ENCODE data around the gene MDM1.

MDM1 gene

DNA sequence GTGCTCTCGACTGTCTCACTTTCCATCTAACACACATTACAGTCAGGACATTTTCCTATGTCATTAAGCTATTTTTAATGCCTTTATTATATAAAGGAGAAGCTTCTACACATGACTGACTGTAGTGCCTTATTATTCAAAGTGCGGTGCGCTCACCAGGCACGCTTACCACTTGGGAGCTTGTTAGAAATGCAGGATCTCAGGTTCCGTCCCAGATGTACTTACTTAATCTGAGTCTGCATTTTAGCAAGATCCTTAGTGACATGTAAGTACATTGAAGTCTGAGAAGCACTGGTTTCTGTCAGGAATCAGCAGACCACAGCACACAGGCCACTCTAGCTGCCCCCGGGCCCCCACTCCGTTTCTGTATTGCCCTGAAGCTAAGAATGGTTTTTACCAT, 44.7 kb upstream of the MDM1 start:
- Histone ChIP-seq H3K9ac (no peak overlapping the region), H3K27ac (no peak overlapping the region), H2AFZ (no peak overlapping the region), H3K4me3 (ENCODE audit: low read depth, low read length) (no peak overlapping the region), H3K27me3 (ENCODE audit: control insufficient read depth, insufficient read depth, low read length) (no peaks in the 10 kb centered on the region), H3K79me2 (no peaks in the 10 kb centered on the region), H3K4me1 (no peaks in the 10 kb centered on the region), H3K4me2 (ENCODE audit: low read length) (no peak overlapping the region), H3K36me3 (ENCODE audit: control insufficient read depth, insufficient read depth, low read length) (no peaks in the 10 kb centered on the region), H3K9me3 (ENCODE audit: control insufficient read depth, low read length) (no peaks in the 10 kb centered on the region)
- TF ChIP-seq, protein P1, sequence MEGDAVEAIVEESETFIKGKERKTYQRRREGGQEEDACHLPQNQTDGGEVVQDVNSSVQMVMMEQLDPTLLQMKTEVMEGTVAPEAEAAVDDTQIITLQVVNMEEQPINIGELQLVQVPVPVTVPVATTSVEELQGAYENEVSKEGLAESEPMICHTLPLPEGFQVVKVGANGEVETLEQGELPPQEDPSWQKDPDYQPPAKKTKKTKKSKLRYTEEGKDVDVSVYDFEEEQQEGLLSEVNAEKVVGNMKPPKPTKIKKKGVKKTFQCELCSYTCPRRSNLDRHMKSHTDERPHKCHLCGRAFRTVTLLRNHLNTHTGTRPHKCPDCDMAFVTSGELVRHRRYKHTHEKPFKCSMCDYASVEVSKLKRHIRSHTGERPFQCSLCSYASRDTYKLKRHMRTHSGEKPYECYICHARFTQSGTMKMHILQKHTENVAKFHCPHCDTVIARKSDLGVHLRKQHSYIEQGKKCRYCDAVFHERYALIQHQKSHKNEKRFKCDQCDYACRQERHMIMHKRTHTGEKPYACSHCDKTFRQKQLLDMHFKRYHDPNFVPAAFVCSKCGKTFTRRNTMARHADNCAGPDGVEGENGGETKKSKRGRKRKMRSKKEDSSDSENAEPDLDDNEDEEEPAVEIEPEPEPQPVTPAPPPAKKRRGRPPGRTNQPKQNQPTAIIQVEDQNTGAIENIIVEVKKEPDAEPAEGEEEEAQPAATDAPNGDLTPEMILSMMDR (IDR thresholded peaks at IDR 0.05) = no peak

DNA sequence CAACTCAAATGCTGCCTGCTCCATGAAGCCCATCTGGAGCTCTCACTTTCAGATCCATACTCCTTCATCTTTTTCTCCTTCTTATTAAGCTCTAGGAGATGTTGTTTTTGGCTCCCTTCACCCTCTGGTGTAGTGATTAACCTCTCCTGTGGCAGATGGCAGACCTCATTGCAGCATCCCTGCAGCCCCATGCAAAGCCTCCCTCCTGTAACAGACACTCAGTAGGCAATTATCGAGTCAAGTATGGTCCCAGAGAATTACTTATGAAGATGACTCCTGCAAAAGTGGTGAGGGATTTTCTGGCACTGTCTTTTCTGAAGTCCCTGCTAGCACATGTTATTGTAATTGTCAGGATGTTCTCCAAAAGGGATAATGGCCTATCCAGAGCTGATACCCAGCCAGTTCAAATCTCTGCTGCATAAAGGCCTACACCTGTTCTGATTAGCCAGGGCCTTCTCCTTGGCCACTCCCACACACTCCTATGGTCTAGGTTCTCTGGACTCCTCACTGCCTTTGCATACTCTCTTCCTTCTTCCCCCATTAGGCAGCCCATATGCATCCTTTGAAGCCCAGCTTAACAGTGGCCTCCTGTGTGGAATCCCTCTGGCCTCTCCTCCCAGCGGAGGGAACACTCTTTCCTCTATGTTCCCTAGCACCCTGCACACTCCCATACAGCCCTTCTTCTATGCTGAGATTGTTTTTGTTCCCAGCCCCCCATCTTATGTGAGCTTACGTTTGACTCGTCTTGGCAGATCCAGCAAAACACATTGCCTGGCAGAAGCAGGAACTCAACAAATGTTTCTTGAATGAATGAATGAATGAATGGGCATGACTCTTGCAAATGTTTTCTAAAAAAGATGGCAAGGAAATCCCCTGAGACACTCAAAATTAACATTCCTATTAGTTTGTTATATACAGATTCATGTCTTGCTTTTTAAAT, 43.9 kb upstream of the MDM1 start:
- Histone ChIP-seq H3K4me2 (ENCODE audit: low read length) (no peak overlapping the region), H3K4me3 (ENCODE audit: low read depth, low read length) (no peak overlapping the region), H3K9ac (no peak overlapping the region), H2AFZ (no peak overlapping the region), H3K27ac (no peak overlapping the region), H3K79me2 (no peaks in the 10 kb centered on the region), H3K27me3 (ENCODE audit: control insufficient read depth, insufficient read depth, low read length) (no peaks in the 10 kb centered on the region), H3K4me1 (no peaks in the 10 kb centered on the region), H3K36me3 (ENCODE audit: control insufficient read depth, insufficient read depth, low read length) (no peaks in the 10 kb centered on the region), H3K9me3 (ENCODE audit: control insufficient read depth, low read length) (no peaks in the 10 kb centered on the region)
- TF ChIP-seq, protein P1 (IDR thresholded peaks at IDR 0.05) = no peak

DNA sequence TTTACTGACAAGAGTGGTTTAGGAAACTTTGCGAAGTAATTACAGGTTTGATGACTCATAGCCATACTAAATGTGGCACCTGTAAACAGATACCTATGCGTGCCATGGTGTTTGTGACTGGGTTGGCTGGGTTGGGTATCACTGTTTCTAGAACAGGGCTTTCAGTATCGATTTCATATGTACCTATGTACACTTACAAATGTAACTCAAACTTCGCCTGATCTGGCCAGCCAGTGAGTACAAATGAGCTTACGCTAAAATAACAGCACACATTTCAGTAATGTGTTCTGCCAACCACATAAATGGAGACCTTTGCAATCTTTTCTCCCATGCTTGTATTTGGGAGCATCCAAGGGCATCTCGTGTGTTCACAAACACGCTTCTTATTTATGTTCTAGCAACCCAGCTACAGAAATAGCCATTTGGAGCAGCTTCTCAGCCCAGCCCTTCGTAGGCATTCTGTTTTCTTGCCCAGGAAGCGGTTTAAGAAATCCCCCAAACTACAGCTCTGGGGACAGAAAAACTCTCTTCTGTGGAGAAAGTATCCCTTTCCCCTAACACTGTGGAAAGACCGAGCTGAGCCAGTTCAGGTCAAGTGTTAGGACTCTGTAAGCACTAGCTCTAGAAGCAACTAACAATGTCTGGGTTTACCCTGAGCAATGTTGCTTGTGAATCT, 42.3 kb upstream of the MDM1 start:
- Histone ChIP-seq H3K36me3 (ENCODE audit: control insufficient read depth, insufficient read depth, low read length) (no peaks in the 10 kb centered on the region), H3K79me2 (no peaks in the 10 kb centered on the region), H3K4me3 (ENCODE audit: low read depth, low read length) (no peak overlapping the region), H3K4me1 (no peaks in the 10 kb centered on the region), H3K9me3 (ENCODE audit: control insufficient read depth, low read length) (no peaks in the 10 kb centered on the region), H3K27me3 (ENCODE audit: control insufficient read depth, insufficient read depth, low read length) (no peaks in the 10 kb centered on the region), H3K9ac (no peak overlapping the region), H3K4me2 (ENCODE audit: low read length) (no peak overlapping the region), H3K27ac (no peak overlapping the region), H2AFZ (no peak overlapping the region)
- TF ChIP-seq, protein P1 (IDR thresholded peaks at IDR 0.05) = no peak

DNA sequence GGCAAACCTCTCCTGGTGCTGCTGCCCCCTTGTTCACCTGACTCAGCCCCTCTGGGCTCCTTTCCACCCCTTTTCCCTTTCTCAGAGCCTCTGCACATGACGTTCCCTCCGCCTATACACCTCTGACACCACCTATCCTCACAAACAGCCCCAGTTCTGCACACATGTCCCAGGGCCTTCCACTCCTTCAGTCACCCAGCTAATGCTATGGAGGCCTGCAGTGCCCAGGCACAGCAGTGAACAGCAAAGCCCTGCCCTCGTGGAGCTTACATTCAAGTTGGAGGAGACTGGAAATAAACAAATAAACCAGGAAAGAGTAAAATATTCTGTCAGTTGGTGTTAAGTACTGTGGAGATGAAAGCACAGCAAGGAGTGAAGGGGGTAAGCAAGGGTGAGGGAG, 38.5 kb upstream of the MDM1 start:
- H3K9ac ChIP-seq = no peak overlapping the region
- no peaks in the 10 kb centered on the region for H3K36me3 ChIP-seq (ENCODE audit: control insufficient read depth, insufficient read depth, low read length)
- no peak overlapping the region for H3K4me2 ChIP-seq (ENCODE audit: low read length)
- H3K4me1 ChIP-seq = peaks cover 6% of the 10 kb centered on the region
- H2AFZ ChIP-seq = no peak overlapping the region
- no peak overlapping the region for H3K27ac ChIP-seq
- H3K79me2 ChIP-seq = no peaks in the 10 kb centered on the region
- TF ChIP-seq, protein P1 (IDR thresholded peaks at IDR 0.05) = no peak
- no peaks in the 10 kb centered on the region for H3K27me3 ChIP-seq (ENCODE audit: control insufficient read depth, insufficient read depth, low read length)
- H3K4me3 ChIP-seq (ENCODE audit: low read depth, low read length) = no peak overlapping the region
- H3K9me3 ChIP-seq (ENCODE audit: control insufficient read depth, low read length) = no peaks in the 10 kb centered on the region
